NCI-H2196 treated with DMSO at 0.1 percent for 48 hours (cell line): ENCODE data around the gene ENHO.

ENCODE experiments used
- DNase-seq: peaks from one replicate; lab custom pipeline; 2025; ENCODE audit not compliant: unreplicated experiment; lab: John Stamatoyannopoulos, UW

Gene ENHO

DNA sequence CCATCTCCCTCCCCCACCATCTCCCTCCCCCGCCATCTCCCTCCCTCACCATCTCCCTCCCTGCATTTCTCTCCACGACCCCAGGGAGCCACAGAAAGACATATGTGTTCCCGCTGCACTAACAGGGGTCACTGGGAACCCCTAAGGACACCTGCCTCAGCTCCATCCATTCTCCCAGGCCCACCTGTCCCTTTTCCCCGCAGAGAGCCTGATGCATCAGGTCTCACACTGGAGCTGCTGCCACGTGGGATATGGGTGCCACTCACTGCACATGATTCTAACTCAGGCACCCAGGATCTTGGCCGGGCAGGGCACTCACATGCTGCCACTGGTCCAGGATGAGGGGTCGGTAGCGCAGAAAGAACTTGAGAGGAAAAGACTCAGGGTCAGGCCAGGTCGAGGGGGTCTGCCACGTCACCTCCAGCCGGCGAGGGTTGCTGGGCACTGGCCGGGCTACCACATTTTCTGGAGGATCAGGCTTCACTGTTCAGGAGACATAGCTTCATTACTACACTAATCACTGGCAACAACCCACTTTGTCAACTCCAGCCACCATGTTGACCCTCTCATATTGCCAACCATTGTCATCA, 33.2 kb upstream of the ENHO start:
- DNase-seq: no peak

GRCh38 chr9:34555500-34555899, 32.7 kb upstream of the ENHO start:
- no peak for DNase-seq

DNA sequence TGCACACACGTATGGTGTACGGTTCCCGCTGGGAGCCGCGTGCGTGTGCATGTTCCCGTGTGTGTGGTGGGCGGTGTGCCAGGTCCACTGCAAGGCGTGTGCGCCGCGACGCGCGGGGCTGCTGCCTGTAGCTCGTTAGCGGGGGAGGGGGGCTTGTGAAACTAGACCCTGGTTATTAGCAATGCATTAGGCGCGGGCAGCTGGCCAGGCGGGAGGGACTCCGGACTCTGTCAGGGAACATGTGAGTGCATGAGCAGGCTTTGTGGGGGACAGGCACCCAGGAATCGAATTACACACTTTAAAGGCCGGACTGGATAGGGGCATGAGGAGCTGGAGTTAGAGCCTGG, 32.2 kb upstream of the ENHO start:
- no peak for DNase-seq

GRCh38 chr9:34554211-34555001, 31.6 kb upstream of the ENHO start:
- no peak for DNase-seq

DNA sequence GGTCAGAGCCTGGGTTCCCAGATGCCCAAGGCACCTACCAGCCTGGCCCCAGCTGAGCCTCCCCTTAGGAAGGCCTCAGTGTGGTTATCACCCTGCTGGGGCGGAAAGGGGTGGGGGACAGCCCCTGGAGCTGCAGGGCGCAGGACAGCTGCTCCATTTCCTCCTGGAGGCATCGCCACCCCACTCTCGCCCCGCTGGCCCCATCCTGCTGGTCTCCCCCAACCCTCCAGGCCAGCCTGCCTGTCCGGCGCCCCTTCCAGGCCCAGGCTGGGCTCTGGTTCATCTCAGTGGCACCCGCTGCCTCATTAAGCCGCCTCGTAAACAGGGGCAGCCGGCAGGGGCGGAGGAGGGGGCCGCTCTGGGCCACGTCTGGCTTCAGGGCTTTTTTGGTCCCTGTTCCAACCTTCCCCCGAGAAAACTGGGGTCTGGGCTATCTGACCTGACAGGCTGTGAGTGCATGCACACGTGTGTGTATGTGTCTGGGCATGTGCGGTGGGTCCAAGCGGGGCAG, 30.8 kb upstream of the ENHO start:
- DNase-seq: no peak

DNA sequence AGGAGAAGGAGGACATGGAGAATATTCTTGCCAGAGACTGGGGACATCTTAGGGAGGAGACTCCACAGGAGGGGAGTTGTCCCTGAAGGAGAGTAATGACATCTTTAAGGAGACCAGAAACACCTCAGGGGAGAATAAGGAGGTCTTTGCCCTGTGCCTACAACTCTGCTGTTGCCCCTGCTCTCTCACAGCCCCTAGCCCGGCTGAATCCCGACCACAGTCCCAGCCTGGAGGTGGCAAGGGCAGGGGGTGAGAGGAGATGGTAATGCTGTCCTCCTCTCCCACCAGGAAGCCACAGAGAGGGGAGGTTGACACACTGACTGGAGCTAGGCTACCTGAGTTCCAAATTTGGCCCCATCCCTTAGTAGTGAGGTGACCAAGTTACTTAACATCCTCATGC, 30.2 kb upstream of the ENHO start:
- DNase-seq: no peak

DNA sequence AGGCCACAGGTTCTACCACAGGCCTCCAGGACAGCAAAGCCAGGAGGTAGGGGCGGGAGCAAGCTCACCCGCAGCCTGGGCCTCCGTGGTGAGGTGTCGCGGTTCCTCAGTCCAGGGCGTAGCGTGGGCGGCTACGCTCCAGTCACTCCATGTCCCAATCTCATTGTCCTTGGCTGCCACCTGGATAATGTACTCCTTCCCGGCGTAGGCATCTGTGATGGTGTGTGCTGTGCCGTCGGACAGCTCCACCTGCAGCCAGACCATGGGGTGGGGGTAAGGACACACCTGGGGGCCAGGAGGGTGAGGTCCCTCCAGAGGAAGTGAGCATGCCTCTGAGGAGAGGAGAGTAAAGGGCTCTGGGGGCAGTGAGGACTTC, 29.8 kb upstream of the ENHO start:
- DNase-seq: no peak

GRCh38 chr9:34551751-34552605, 29.2 kb upstream of the ENHO start:
- no peak for DNase-seq

GRCh38 chr9:34550681-34551270, 28.0 kb upstream of the ENHO start:
- DNase-seq: no peak

GRCh38 chr9:34550016-34550680, 27.4 kb upstream of the ENHO start:
- DNase-seq: no peak

- no peak for DNase-seq
Observed at GRCh38 chr9:34549407-34549732, 26.6 kb upstream of the ENHO start.

- DNase-seq: no peak
Observed at GRCh38 chr9:34547960-34548611, 25.3 kb upstream of the ENHO start.

GRCh38 chr9:34546834-34547827, 24.3 kb upstream of the ENHO start:
- DNase-seq: peak; percentile 60

- no peak for DNase-seq
Observed at GRCh38 chr9:34546102-34546833, 23.5 kb upstream of the ENHO start.

DNA sequence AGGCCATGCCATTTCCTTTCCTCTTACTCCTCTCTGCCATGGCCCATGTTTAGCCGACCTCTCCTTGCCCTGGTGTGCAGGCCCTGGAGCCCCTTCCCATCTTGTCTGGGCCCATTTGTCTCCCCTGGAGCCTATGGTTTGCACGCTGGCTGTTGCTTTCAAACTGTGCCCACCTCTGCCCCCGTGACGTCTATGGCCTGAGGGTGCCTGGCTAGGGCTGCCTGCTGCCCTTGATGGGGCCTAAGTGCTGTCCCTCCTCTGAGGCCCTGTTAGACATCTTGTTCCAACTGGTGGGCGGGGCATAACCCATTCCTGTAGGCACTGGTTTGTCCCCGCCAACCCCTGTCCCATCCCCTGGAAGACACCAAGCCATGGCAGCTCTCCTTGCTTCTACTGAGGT, 22.7 kb upstream of the ENHO start:
- DNase-seq: no peak

DNA sequence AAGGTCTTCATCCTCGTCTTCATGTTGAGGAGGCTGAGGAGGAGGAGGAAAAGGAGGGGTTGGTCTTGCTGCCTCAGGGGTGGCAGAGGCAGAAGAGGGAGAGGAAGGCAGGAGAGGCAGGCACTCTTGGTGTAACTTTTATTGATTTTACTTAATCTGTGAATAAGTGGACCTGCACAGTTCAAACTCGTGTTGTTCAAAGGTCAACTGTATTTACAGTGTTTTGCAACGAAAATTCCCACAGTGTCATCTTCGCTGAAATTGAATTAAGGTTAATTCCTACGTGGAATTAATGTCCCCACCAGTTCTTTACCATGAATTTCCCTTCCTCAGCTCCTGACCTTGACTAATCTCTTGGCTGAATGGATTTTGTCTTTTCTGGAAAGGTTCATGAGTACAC, 21.2 kb upstream of the ENHO start:
- DNase-seq: no peak

DNA sequence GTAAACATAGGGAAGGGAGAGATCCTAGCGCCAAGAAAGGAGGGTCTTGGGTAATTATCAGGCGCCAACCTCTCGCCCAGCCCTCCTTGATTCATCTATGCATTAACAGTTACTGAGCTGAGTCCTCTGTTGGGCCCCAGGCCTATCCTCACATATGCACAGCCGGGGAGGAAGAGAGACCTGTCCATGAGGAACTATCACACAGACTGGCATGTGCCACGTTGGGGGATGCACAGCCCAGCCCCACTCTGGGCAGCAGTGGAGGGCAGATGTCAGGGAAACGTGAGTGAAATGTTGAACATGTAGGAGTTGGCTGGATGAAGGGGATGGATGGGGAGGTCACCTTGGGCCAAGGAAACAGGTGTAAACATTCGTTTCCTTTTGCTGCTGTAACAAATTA, 18.8 kb upstream of the ENHO start:
- no peak for DNase-seq

GRCh38 chr9:34540827-34541226, 18.0 kb upstream of the ENHO start:
- no peak for DNase-seq

DNA sequence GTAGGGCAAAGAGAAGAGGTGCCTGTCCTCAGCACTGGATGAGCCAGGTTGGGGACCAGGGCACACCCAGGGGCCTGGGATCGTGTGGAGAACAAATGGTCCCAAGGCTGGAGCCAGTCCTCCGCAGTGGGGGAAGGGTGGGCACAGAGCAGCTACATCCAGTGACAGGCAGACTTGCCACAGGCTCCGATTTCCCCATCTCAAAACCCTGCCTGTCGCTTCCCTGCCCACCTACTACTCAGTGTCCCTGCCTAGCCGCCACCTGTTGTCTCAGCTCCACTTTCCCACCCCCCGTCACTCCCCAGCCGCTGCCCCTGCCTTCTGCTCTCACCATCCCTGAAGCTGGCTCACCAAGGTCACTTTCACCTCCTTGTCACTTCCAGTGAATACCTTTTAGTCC, 13.9 kb upstream of the ENHO start:
- DNase-seq: no peak
